Measurements from ENCODE around the gene DCLRE1B.

The DCLRE1B gene

GRCh38 chr1:113887402-113888175, 17.5 kb upstream of the DCLRE1B start, which contains the start of gene BCL2L15:
Gene BCL2L15 (minus strand): TSS chr1:113887581. CDS start chr1:113887375, 206 bp downstream.
- no peak for DNase-seq

- DNase-seq = no peak
Observed at GRCh38 chr1:113890816-113891215, 14.3 kb upstream of the DCLRE1B start.

- no peak for DNase-seq
Observed at GRCh38 chr1:113891631-113892220, 13.4 kb upstream of the DCLRE1B start.

GRCh38 chr1:113893267-113893666, 11.9 kb upstream of the DCLRE1B start:
- no peak for DNase-seq

DNA sequence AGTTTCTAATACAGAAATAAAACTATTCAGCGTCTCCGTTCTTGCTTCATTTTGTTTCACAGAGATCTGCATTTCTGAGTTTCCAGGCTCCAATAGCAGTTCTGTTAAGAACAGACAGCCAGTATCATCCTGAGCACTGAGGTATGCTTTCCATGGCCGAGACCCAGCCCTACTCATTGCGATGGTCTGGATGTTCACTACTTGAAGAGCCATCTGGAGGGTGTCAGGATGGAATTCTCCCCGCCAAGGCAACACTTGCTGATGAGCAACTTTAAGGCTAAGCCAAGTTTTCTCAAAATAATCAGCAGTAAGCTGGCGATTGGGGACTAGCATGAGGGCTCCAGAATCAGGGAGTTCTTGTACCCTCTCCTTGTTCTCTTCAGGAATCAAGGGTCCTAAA, 10.0 kb upstream of the DCLRE1B start:
- DNase-seq = no peak

GRCh38 chr1:113895961-113896360, 9.2 kb upstream of the DCLRE1B start:
- no peak for DNase-seq

DNA sequence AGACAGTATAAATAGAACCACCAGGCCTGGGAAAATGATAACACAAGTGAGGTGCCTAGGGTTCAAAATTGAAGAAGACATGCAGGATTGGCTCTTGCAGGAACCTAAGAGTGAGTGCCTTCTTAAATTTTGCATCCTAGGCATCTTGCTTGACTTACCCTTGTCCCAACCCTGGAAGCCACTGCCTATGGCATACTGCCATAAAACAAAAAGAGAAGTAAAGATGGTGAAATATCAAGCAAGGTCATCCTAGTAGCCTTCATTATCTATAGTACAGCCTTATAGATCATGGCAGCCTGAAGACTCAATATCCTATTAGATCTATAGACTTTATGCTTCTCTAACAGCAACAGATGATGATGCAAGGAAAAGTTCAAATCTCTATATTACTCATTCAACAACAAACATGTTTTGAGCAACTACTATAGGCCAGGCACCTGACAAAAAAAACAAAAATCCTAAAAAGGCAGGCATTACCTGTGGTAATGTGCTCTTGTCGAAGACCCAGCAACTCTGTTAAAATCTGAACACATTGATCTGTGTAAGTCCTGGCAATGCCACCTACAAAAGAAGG, 6.8 kb upstream of the DCLRE1B start:
- no peak for DNase-seq

GRCh38 chr1:113899111-113899510, 6.0 kb upstream of the DCLRE1B start:
- no peak for DNase-seq

DNA sequence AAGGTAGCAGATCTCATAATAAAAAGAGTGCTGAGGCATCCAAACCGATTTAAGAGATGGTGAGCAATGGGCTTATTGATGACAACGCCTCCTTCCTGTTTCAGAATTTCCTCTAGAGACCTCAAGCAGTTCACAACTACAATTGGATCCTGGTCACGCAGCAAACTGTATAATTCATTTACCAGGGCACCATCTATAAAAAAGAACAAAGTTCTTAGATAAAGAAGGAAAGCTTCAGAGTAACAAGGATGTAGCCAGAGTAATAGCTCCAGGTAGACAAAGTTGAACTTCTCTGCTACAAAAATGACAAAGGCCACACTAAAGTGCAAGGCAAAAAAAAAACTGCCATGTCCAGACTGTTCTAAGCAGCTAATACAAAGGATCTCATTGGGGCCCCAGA, 3.9 kb upstream of the DCLRE1B start:
- no peak for DNase-seq

GRCh38 chr1:113903501-113904292, 1.4 kb upstream of the DCLRE1B start:
- no peak for DNase-seq

DNA sequence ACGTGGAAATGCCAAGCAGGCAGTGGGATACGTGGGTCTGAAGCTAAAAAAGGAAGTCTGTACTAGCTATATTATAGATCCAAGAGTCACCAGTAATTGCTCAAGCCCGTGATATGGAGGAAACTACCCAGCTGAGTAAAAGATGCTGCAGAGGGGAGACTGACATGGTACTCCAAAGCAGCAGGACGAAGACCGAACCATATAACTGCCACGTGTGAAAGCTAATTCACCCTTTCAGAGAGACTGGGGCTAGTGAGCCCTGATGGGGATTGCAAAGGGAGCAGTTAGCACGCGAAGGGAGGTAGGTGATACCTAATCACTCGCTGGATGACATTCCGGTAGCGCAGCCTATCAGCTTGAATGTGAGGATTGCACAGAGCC, 843 bp upstream of the DCLRE1B start:
- DNase-seq = no peak

DNA sequence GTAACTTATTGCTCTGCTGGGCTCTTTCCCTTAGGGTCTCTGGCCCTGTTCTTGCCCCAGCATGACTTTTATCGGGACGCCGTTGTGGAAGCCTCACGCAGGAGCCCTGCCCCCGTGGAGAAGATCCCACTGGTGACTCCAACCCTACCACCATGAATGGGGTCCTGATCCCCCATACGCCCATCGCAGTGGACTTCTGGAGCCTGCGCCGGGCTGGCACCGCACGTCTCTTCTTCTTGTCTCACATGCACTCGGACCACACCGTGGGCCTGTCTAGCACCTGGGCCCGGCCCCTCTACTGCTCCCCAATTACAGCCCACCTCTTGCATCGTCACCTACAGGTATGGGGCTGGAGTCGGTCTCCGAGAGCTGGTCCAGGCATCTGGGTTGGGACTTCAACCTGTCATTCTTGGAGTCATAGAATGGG, 322 bp downstream of the DCLRE1B start:
- DNase-seq = no peak

DNA sequence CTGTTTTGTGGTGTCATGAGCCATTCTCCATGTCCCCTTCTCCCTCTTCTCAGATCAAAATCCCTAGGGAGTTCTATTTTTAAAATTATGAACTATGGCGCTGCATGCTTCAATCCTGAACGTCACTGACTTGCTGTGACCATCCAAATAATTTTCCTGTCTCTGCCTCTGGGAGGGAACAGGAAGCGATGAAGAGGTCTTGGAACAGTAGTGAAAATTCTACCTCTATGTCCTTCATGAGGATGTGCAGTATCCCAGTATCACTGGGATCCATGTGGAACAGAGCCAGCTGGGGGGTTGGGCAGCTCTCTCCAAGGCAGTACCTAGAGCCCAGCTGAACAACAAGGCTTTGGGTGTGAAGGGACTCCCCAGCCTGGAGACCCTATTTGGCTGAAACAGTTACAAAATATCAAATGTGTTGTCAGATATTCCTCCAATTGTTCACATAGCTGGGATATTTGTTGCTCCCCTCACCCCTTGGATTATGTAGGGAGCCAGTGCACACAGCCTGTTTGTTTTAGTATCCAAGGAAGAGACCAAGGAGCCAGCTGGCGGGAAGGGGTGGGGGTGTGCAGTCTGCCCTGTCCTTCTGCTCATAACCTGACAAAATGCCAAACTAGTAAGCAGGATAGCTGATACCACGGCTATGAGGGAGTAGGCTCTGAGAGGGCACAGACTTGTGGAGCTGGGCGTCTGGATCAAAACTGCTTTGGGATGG, 7.6 kb downstream of the DCLRE1B start:
- DNase-seq = no peak

DNA sequence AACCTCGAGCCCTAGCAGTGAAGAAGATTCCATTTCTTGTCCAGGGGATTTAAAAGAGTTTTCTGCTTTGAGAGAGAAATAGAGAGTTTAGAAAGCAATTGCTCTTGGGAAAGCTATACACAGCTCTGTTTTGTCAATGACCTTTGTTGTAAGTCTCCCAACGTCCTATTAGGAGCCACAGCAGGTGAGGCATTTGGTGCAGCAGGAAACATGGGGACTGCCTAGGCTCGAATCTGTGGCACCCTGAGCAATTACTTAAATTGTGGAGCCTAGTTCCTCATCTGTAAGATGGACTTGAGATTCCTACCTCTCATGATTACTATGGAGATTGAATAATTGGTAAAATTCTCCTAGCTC, 8.2 kb downstream of the DCLRE1B start:
- DNase-seq = no peak

GRCh38 chr1:113913887-113914664, 8.9 kb downstream of the DCLRE1B start:
- DNase-seq = no peak

DNA sequence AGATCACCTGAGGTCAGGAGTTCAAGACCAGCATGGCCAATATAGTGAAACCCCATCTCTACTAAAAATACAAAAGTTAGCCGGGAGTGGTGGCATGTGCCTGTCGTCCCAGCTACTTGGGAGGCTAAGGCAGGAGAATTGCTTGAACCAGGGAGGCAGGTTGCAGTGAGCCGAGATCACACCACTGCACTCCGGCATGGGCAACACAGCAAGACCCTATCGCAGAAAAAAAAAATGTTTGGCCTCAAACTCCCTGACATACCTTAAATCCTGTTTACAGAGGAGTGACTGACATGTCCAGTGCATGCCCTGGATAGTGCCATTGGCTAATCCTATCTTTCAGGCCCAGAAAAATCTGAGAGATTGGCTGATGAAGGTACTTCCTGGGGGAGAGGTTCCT, 11.8 kb downstream of the DCLRE1B start:
- no peak for DNase-seq

GRCh38 chr1:113917400-113918082, 12.4 kb downstream of the DCLRE1B start:
- DNase-seq = no peak

GRCh38 chr1:113918243-113918642, 13.1 kb downstream of the DCLRE1B start:
- DNase-seq = no peak

- DNase-seq = no peak
Observed at GRCh38 chr1:113922957-113923356, 17.8 kb downstream of the DCLRE1B start.

GRCh38 chr1:113924473-113924872, 19.3 kb downstream of the DCLRE1B start:
- DNase-seq = no peak

GRCh38 chr1:113928187-113928930, 23.2 kb downstream of the DCLRE1B start:
- DNase-seq = no peak
